ENCODE measurements around the gene P3H1.

P3H1 gene

GRCh38 chr1:42783092-42783491 lies 16.3 kb upstream of the P3H1 start:
- H3K27me3 ChIP-seq (ENCODE audit: insufficient read depth, poor library complexity, severe bottlenecking), result peaks cover 5% of the 10 kb centered on the region

DNA sequence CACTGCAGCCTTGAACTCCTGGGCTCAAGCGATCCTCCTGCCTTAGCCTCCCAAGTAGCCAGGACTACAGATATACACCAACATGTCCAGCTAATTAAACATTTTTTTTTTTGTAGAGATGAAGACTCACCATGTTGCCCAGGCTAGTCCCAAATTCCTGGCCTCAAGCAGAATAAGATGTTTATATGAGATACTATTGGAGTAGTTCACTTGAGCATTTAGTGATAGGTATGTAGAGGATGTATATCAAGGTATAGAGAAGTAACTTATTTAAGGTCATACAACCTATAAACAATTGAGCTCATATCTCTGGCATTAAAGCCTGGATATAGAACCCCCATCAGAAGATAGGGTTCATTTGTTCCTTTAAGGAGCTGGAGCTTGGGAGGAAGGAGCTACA lies 13.3 kb upstream of the P3H1 start:
- peaks cover 2% of the 10 kb centered on the region for H3K27me3 ChIP-seq (ENCODE audit: insufficient read depth, poor library complexity, severe bottlenecking)
- H3K27ac ChIP-seq (replicated peaks), result no peak overlapping the region
- H3K4me3 ChIP-seq (replicated peaks; ENCODE audit: insufficient read depth, low read length), result no peak overlapping the region
- TF ChIP-seq POLR2AphosphoS5 (IDR thresholded peaks at IDR 0.05; ENCODE audit: low read depth) (no peak), REST (IDR thresholded peaks at IDR 0.05; ENCODE audit: insufficient replicate concordance, low read depth) (no peak), GABPA (IDR thresholded peaks at IDR 0.05; ENCODE audit: low read depth) (no peak), SPI1 (IDR thresholded peaks at IDR 0.05; ENCODE audit: borderline replicate concordance, low read depth) (no peak)
- TF ChIP-seq, protein P1, sequence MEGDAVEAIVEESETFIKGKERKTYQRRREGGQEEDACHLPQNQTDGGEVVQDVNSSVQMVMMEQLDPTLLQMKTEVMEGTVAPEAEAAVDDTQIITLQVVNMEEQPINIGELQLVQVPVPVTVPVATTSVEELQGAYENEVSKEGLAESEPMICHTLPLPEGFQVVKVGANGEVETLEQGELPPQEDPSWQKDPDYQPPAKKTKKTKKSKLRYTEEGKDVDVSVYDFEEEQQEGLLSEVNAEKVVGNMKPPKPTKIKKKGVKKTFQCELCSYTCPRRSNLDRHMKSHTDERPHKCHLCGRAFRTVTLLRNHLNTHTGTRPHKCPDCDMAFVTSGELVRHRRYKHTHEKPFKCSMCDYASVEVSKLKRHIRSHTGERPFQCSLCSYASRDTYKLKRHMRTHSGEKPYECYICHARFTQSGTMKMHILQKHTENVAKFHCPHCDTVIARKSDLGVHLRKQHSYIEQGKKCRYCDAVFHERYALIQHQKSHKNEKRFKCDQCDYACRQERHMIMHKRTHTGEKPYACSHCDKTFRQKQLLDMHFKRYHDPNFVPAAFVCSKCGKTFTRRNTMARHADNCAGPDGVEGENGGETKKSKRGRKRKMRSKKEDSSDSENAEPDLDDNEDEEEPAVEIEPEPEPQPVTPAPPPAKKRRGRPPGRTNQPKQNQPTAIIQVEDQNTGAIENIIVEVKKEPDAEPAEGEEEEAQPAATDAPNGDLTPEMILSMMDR (IDR thresholded peaks at IDR 0.05; ENCODE audit: insufficient read depth, low read length), result no peak
- no peak for DNase-seq (ENCODE audit: low read depth in 1 of 2, low spot score in 1 of 2)

More at GRCh38 chr1:42783092-42783491, 16.3 kb upstream of the P3H1 start:
- Histone ChIP-seq H3K27ac (replicated peaks) (no peak overlapping the region), H3K4me3 (replicated peaks; ENCODE audit: insufficient read depth, low read length) (no peak overlapping the region)
- no peak for DNase-seq (ENCODE audit: low read depth in 1 of 2, low spot score in 1 of 2)
- TF ChIP-seq, protein P1 (IDR thresholded peaks at IDR 0.05; ENCODE audit: insufficient read depth, low read length), result no peak
- TF ChIP-seq POLR2AphosphoS5 (IDR thresholded peaks at IDR 0.05; ENCODE audit: low read depth) (no peak), GABPA (IDR thresholded peaks at IDR 0.05; ENCODE audit: low read depth) (no peak), REST (IDR thresholded peaks at IDR 0.05; ENCODE audit: insufficient replicate concordance, low read depth) (no peak), SPI1 (IDR thresholded peaks at IDR 0.05; ENCODE audit: borderline replicate concordance, low read depth) (no peak)

DNA sequence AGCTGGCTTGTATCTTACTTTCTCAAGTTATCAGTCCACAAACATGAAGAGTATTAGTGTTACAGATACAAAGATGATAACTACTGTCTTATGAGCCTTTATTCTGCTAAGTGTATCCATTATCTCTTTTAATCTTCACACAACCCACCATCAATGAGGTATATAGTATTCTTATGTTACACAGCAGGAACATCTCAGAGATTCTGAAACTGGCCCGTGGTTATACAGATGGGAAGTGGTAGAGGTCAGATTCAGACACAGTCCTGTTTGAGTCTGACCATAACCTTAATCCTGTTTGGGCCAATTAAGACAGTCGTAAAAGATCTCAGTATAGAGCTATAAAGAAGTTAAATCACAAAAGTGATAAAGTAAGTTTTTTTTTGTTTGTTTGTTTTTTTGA lies 12.9 kb upstream of the P3H1 start:
- TF ChIP-seq POLR2AphosphoS5 (IDR thresholded peaks at IDR 0.05; ENCODE audit: low read depth), result no peak
- no peak for DNase-seq (ENCODE audit: low read depth in 1 of 2, low spot score in 1 of 2)

GRCh38 chr1:42777852-42778251 lies 11.0 kb upstream of the P3H1 start:
- peak in 1 of 2 experiments; percentile 43 for DNase-seq (ENCODE audit: low read depth in 1 of 2, low spot score in 1 of 2)
- TF ChIP-seq, protein P1 (IDR thresholded peaks at IDR 0.05; ENCODE audit: insufficient read depth, low read length), result peak; percentile 50
- no peak for TF ChIP-seq POLR2AphosphoS5 (IDR thresholded peaks at IDR 0.05; ENCODE audit: low read depth)

More for the DNA sequence above, 12.9 kb upstream of the P3H1 start:
- H3K27me3 ChIP-seq (ENCODE audit: insufficient read depth, poor library complexity, severe bottlenecking), result no peaks in the 10 kb centered on the region
- no peak overlapping the region for H3K27ac ChIP-seq (replicated peaks)
- H3K4me3 ChIP-seq (replicated peaks; ENCODE audit: insufficient read depth, low read length), result no peak overlapping the region

More at GRCh38 chr1:42777852-42778251, 11.0 kb upstream of the P3H1 start:
- Histone ChIP-seq H3K4me3 (replicated peaks; ENCODE audit: insufficient read depth, low read length) (no peak overlapping the region), H3K27me3 (ENCODE audit: insufficient read depth, poor library complexity, severe bottlenecking) (no peaks in the 10 kb centered on the region), H3K27ac (replicated peaks) (no peak overlapping the region)
